ENCODE results near the gene EN2.

DNA sequence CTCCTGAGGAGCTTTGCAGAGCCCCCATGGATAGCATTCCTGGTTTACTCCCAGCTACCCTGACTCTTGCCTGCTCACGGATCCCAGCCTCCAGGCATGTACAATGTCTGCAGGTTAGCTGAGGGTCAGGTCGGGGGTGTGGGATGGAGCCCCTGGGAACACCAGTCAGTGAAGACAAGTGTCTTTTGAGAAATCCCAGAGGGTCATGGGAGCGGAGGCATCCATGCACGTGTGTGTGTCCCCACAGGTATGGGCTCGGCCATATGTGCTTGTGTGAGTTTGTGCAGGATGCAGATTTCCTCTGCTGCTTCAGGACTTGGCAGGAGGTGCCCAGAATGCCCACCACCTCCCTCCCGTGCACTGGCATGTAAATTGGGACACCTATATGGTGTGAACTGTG lies 28.3 kb upstream of the EN2 start:
- TF ChIP-seq, protein P1, sequence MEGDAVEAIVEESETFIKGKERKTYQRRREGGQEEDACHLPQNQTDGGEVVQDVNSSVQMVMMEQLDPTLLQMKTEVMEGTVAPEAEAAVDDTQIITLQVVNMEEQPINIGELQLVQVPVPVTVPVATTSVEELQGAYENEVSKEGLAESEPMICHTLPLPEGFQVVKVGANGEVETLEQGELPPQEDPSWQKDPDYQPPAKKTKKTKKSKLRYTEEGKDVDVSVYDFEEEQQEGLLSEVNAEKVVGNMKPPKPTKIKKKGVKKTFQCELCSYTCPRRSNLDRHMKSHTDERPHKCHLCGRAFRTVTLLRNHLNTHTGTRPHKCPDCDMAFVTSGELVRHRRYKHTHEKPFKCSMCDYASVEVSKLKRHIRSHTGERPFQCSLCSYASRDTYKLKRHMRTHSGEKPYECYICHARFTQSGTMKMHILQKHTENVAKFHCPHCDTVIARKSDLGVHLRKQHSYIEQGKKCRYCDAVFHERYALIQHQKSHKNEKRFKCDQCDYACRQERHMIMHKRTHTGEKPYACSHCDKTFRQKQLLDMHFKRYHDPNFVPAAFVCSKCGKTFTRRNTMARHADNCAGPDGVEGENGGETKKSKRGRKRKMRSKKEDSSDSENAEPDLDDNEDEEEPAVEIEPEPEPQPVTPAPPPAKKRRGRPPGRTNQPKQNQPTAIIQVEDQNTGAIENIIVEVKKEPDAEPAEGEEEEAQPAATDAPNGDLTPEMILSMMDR (IDR thresholded peaks at IDR 0.05): no peak
- no peak for TF ChIP-seq POLR2A (IDR thresholded peaks at IDR 0.05)

Data from adrenal gland (tissue), 5 donors.